Measurements from ENCODE around the gene MMEL1. TPM values are rescaled to one million over a fixed set of nuclear protein-coding genes. Genes with fewer than 3 reads are reported as not detected.

MMEL1 gene
- total and polyA plus RNA-seq, 2 experiments from 2014 or later: 0.57 to 0.90 TPM

DNA sequence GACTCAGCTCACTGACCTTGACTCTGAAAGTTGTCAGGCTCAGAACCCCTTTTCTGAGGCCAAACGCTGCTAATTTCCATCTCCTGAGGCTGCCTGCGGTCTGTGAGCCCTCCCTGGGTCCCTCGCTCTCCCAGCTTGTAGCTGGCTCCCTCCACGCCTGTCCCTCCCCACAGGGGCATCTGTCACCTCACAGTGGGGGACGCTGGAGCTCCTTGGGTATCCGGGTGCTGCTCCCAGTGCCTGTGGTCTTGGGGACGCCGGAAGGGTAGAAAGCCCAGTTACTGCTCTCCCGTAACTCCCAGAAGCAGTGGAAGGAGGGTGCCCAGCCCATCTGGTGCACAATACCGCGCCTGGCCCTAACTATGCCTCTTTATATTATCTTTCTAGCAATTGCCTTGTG, 13.0 kb upstream of the MMEL1 start:
- H3K4me2 ChIP-seq: no peak overlapping the region
- H3K27ac ChIP-seq (ENCODE audit: low read depth): no peak overlapping the region
- Mint-ChIP-seq H3K27ac (no peak overlapping the region), H3K27me3 (ENCODE audit: insufficient read depth, low read depth, poor library complexity) (peaks cover 7% of the 10 kb centered on the region), H3K4me1 (peaks cover 2% of the 10 kb centered on the region; the same call in 1 of the 3 replicates), H3K4me3 (no peak overlapping the region), H3K9me3 (peaks cover 43% of the 10 kb centered on the region), H3K36me3 (ENCODE audit: low read depth) (0 out of 3 replicates have a peak, but pooled peaks cover 8% of the 10 kb centered on the region)
- DNase-seq (ENCODE audit: low spot score): no peak
- H3F3A ChIP-seq (replicated peaks; ENCODE audit: low read depth): no peaks in the 10 kb centered on the region
- H4K20me1 ChIP-seq (replicated peaks; ENCODE audit: insufficient read depth): 0 out of 2 replicates have a peak, but pooled peaks cover 2% of the 10 kb centered on the region
- no peak for ATAC-seq
- H3K27me3 ChIP-seq (ENCODE audit: insufficient read depth): no peaks in the 10 kb centered on the region
- H3K36me3 ChIP-seq (ENCODE audit: insufficient read depth): no peaks in the 10 kb centered on the region
- no peak overlapping the region for H3K4me3 ChIP-seq
- TF ChIP-seq EZH2phosphoT487 (IDR thresholded peaks at IDR 0.05; ENCODE audit: unreplicated experiment) (no peak), ZNF331 (CRISPR knock-in tag; IDR thresholded peaks at IDR 0.05; ENCODE audit: low read depth) (no peak), STAT1 (IDR thresholded peaks at IDR 0.05; ENCODE audit: unreplicated experiment) (no peak), JUNB (IDR thresholded peaks at IDR 0.05; ENCODE audit: unreplicated experiment) (no peak), ZNF114 (CRISPR knock-in tag; IDR thresholded peaks at IDR 0.05) (no peak), CREB1 (CRISPR knock-in tag; IDR thresholded peaks at IDR 0.05; ENCODE audit: low read depth) (no peak), EZH2 (IDR thresholded peaks at IDR 0.05; ENCODE audit: low read depth, unreplicated experiment) (no peak), POLR2AphosphoS5 (IDR thresholded peaks at IDR 0.05; ENCODE audit: low read depth) (no peak), NANOG (IDR thresholded peaks at IDR 0.05; ENCODE audit: borderline replicate concordance) (no peak)
- TF ChIP-seq, protein P1, sequence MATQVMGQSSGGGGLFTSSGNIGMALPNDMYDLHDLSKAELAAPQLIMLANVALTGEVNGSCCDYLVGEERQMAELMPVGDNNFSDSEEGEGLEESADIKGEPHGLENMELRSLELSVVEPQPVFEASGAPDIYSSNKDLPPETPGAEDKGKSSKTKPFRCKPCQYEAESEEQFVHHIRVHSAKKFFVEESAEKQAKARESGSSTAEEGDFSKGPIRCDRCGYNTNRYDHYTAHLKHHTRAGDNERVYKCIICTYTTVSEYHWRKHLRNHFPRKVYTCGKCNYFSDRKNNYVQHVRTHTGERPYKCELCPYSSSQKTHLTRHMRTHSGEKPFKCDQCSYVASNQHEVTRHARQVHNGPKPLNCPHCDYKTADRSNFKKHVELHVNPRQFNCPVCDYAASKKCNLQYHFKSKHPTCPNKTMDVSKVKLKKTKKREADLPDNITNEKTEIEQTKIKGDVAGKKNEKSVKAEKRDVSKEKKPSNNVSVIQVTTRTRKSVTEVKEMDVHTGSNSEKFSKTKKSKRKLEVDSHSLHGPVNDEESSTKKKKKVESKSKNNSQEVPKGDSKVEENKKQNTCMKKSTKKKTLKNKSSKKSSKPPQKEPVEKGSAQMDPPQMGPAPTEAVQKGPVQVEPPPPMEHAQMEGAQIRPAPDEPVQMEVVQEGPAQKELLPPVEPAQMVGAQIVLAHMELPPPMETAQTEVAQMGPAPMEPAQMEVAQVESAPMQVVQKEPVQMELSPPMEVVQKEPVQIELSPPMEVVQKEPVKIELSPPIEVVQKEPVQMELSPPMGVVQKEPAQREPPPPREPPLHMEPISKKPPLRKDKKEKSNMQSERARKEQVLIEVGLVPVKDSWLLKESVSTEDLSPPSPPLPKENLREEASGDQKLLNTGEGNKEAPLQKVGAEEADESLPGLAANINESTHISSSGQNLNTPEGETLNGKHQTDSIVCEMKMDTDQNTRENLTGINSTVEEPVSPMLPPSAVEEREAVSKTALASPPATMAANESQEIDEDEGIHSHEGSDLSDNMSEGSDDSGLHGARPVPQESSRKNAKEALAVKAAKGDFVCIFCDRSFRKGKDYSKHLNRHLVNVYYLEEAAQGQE (IDR thresholded peaks at IDR 0.05; ENCODE audit: unreplicated experiment): no peak
- TF ChIP-seq, protein P2, sequence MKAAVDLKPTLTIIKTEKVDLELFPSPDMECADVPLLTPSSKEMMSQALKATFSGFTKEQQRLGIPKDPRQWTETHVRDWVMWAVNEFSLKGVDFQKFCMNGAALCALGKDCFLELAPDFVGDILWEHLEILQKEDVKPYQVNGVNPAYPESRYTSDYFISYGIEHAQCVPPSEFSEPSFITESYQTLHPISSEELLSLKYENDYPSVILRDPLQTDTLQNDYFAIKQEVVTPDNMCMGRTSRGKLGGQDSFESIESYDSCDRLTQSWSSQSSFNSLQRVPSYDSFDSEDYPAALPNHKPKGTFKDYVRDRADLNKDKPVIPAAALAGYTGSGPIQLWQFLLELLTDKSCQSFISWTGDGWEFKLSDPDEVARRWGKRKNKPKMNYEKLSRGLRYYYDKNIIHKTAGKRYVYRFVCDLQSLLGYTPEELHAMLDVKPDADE (IDR thresholded peaks at IDR 0.05): no peak
- TF ChIP-seq, protein P3, sequence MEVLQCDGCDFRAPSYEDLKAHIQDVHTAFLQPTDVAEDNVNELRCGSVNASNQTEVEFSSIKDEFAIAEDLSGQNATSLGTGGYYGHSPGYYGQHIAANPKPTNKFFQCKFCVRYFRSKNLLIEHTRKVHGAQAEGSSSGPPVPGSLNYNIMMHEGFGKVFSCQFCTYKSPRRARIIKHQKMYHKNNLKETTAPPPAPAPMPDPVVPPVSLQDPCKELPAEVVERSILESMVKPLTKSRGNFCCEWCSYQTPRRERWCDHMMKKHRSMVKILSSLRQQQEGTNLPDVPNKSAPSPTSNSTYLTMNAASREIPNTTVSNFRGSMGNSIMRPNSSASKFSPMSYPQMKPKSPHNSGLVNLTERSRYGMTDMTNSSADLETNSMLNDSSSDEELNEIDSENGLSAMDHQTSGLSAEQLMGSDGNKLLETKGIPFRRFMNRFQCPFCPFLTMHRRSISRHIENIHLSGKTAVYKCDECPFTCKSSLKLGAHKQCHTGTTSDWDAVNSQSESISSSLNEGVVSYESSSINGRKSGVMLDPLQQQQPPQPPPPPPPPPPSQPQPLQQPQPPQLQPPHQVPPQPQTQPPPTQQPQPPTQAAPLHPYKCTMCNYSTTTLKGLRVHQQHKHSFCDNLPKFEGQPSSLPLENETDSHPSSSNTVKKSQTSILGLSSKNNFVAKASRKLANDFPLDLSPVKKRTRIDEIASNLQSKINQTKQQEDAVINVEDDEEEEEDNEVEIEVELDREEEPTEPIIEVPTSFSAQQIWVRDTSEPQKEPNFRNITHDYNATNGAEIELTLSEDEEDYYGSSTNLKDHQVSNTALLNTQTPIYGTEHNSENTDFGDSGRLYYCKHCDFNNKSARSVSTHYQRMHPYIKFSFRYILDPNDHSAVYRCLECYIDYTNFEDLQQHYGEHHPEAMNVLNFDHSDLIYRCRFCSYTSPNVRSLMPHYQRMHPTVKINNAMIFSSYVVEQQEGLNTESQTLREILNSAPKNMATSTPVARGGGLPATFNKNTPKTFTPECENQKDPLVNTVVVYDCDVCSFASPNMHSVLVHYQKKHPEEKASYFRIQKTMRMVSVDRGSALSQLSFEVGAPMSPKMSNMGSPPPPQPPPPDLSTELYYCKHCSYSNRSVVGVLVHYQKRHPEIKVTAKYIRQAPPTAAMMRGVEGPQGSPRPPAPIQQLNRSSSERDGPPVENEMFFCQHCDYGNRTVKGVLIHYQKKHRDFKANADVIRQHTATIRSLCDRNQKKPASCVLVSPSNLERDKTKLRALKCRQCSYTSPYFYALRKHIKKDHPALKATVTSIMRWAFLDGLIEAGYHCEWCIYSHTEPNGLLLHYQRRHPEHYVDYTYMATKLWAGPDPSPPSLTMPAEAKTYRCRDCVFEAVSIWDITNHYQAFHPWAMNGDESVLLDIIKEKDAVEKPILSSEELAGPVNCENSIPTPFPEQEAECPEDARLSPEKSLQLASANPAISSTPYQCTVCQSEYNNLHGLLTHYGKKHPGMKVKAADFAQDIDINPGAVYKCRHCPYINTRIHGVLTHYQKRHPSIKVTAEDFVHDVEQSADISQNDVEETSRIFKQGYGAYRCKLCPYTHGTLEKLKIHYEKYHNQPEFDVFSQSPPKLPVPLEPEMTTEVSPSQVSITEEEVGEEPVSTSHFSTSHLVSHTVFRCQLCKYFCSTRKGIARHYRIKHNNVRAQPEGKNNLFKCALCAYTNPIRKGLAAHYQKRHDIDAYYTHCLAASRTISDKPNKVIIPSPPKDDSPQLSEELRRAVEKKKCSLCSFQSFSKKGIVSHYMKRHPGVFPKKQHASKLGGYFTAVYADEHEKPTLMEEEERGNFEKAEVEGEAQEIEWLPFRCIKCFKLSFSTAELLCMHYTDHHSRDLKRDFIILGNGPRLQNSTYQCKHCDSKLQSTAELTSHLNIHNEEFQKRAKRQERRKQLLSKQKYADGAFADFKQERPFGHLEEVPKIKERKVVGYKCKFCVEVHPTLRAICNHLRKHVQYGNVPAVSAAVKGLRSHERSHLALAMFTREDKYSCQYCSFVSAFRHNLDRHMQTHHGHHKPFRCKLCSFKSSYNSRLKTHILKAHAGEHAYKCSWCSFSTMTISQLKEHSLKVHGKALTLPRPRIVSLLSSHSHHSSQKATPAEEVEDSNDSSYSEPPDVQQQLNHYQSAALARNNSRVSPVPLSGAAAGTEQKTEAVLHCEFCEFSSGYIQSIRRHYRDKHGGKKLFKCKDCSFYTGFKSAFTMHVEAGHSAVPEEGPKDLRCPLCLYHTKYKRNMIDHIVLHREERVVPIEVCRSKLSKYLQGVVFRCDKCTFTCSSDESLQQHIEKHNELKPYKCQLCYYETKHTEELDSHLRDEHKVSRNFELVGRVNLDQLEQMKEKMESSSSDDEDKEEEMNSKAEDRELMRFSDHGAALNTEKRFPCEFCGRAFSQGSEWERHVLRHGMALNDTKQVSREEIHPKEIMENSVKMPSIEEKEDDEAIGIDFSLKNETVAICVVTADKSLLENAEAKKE (CRISPR knock-in tag; IDR thresholded peaks at IDR 0.05): no peak
- TF ChIP-seq, protein P4, sequence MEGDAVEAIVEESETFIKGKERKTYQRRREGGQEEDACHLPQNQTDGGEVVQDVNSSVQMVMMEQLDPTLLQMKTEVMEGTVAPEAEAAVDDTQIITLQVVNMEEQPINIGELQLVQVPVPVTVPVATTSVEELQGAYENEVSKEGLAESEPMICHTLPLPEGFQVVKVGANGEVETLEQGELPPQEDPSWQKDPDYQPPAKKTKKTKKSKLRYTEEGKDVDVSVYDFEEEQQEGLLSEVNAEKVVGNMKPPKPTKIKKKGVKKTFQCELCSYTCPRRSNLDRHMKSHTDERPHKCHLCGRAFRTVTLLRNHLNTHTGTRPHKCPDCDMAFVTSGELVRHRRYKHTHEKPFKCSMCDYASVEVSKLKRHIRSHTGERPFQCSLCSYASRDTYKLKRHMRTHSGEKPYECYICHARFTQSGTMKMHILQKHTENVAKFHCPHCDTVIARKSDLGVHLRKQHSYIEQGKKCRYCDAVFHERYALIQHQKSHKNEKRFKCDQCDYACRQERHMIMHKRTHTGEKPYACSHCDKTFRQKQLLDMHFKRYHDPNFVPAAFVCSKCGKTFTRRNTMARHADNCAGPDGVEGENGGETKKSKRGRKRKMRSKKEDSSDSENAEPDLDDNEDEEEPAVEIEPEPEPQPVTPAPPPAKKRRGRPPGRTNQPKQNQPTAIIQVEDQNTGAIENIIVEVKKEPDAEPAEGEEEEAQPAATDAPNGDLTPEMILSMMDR (conservative IDR thresholded peaks at IDR 0.05; ENCODE audit: low read depth in 2 of 2): no peak
- no peaks in the 10 kb centered on the region for H3K79me2 ChIP-seq (replicated peaks; ENCODE audit: insufficient read depth)
- H2AFZ ChIP-seq: no peak overlapping the region
- no peaks in the 10 kb centered on the region; the same call in 1 of the 2 replicates for H3K4me1 ChIP-seq (ENCODE audit: insufficient read depth)
- H3K9me2 ChIP-seq (ENCODE audit: insufficient read depth): no peaks in the 10 kb centered on the region

Data from GM23338 (cell line).